Body of pancreas (tissue), 4 donors: Measurements from ENCODE around the gene TMCC3. TPM values are rescaled to one million over a fixed set of nuclear protein-coding genes. Genes with fewer than 3 reads are reported as not detected.
A peak's percentile ranks its signal among the peaks of the same experiment; 100 is the strongest.

ENCODE experiments used
- ATAC-seq: fragments of 150-250 bp; one replicate; pipeline ENCODE4 v1.9.1; 2016
- DNase-seq, 4 donors: peaks; one replicate each; pipeline ENCODE4 v3.0.0-alpha.2; 2019
- H3K27ac ChIP-seq, 4 donors: fragments of 200-600 bp; sonication (generic); 1 replicate in 3 of 4; 2 replicates in 1 of 4; pipeline versions ENCODE4 v1.5.1 to v1.6.1; 2016 to 2019; ENCODE audit warnings: mild to moderate bottlenecking in 1 of 4, mixed read lengths in 1 of 4, moderate library complexity in 1 of 4
- H3K27me3 ChIP-seq, 2 donors: fragments of 200-600 bp; sonication (generic); one replicate each; pipeline ENCODE4 v1.6.0; 2016; ENCODE audit warnings: mild to moderate bottlenecking in 1 of 2
- H3K36me3 ChIP-seq, 2 donors: fragments of 200-600 bp; sonication (generic); replicated peaks in 1 of 2; 2 replicates each; pipeline ENCODE4 v1.5.1; 2016; ENCODE audit warnings: low read depth in 2 of 2; ENCODE audit not compliant: insufficient read depth in 1 of 2
- H3K4me1 ChIP-seq: fragments of 200-600 bp; sonication (generic); one replicate; pipeline ENCODE4 v1.6.0; 2016
- H3K4me3 ChIP-seq, 2 donors: fragments of 200-600 bp; sonication (generic); 1 replicate in 1 of 2; 2 replicates in 1 of 2; pipeline ENCODE4 v1.5.1; 2016 to 2019
- H3K9me3 ChIP-seq, 3 donors: fragments of 200-600 bp; sonication (generic); 1 replicate in 2 of 3; 2 replicates in 1 of 3; pipeline ENCODE4 v1.5.1; 2016
- CTCF ChIP-seq, 7 experiments: fragments of 450-650 bp in 4 of 7; fragments of 200-600 bp in 3 of 7; sonication (generic) in 3 of 7; IDR thresholded peaks; one replicate each; pipeline ENCODE4 v1.5.1; 2016 to 2019; ENCODE audit warnings: antibody characterized with exemption in 7 of 7
- POLR2A ChIP-seq, 3 donors: fragments of 450-650 bp; IDR thresholded peaks; one replicate each; pipeline ENCODE4 v1.6.1; 2016; ENCODE audit warnings: antibody characterized with exemption in 3 of 3, mild to moderate bottlenecking in 2 of 3
- WGBS, 2 donors: methylation state at CpG; one replicate each; pipeline ENCODE4 v1.1.5; 2017; 5-methylcytosine and 5-hydroxymethylcytosine counted together
- intact Hi-C: fragments of 100-400 bp; cut with DNase I; formaldehyde crosslinking; loops from one replicate; pipeline ENCODE4 v1.15.1; 2023
- total RNA-seq, 2 donors: library from RNA; depleted of rRNA; stranded (reverse); fragments of >200 nt; gene quantifications; one replicate each; pipeline ENCODE4 v1.1.0, GENCODE V29; 2016

Gene TMCC3
- total RNA-seq, 2 donors from 2014 or later = 1.3 to 3.6 TPM

- no peak overlapping the region for H3K4me3 ChIP-seq
- H3K4me1 ChIP-seq = no peaks in the 10 kb centered on the region
- TF ChIP-seq CTCF (IDR thresholded peaks at IDR 0.05) (no peak), POLR2A (IDR thresholded peaks at IDR 0.05) (no peak)
- DNase-seq = no peak
- ATAC-seq = no peak
- no peaks in the 10 kb centered on the region for H3K36me3 ChIP-seq
- H3K27ac ChIP-seq = no peak overlapping the region
- no peaks in the 10 kb centered on the region for H3K27me3 ChIP-seq
- no peaks in the 10 kb centered on the region for H3K9me3 ChIP-seq
- 78 to 84% methylated on average over 6 of the region's 6 CpGs for WGBS, 2 donors
- intact Hi-C loops = no loop called here
Observed at GRCh38 chr12:94678849-94679248, 28.5 kb upstream of the TMCC3 start.

- DNase-seq (no peak), ATAC-seq (no peak)
- intact Hi-C loops = no loop called here
- TF ChIP-seq POLR2A (IDR thresholded peaks at IDR 0.05) = no peak
- Histone ChIP-seq H3K4me3 (no peak overlapping the region), H3K4me1 (no peaks in the 10 kb centered on the region), H3K9me3 (no peaks in the 10 kb centered on the region), H3K27me3 (no peaks in the 10 kb centered on the region), H3K36me3 (no peaks in the 10 kb centered on the region), H3K27ac (no peak overlapping the region)
- 66 to 87% methylated on average over 9 of the region's 9 CpGs for WGBS, 2 donors
Observed at GRCh38 chr12:94678379-94678778, 28.0 kb upstream of the TMCC3 start.

- H3K4me3 ChIP-seq = no peak overlapping the region
- no peaks in the 10 kb centered on the region for H3K36me3 ChIP-seq
- intact Hi-C loops = no loop called here
- TF ChIP-seq POLR2A (IDR thresholded peaks at IDR 0.05) (no peak), CTCF (IDR thresholded peaks at IDR 0.05) (no peak)
- DNase-seq = no peak
- no peak for ATAC-seq
- H3K9me3 ChIP-seq = no peaks in the 10 kb centered on the region
- no peaks in the 10 kb centered on the region for H3K4me1 ChIP-seq
- WGBS, 2 donors = 81 to 83% methylated on average over 1 of the region's 1 CpG
- no peak overlapping the region for H3K27ac ChIP-seq
- no peaks in the 10 kb centered on the region for H3K27me3 ChIP-seq
Observed at GRCh38 chr12:94677778-94678177, 27.4 kb upstream of the TMCC3 start.

GRCh38 chr12:94676922-94677321 lies 26.6 kb upstream of the TMCC3 start:
- peak overlapping the region in 1 of 4 donors; percentile 74 for H3K27ac ChIP-seq
- no peaks in the 10 kb centered on the region for H3K36me3 ChIP-seq
- H3K4me3 ChIP-seq = no peak overlapping the region
- DNase-seq (peak in 1 of 4 donors; percentile 44), ATAC-seq (no peak)
- no peaks in the 10 kb centered on the region for H3K27me3 ChIP-seq
- WGBS, 2 donors = 87 to 93% methylated on average over 2 of the region's 2 CpGs
- TF ChIP-seq CTCF (IDR thresholded peaks at IDR 0.05) = no peak
- no peak for TF ChIP-seq POLR2A (IDR thresholded peaks at IDR 0.05)
- intact Hi-C loops = no loop called here
- no peaks in the 10 kb centered on the region for H3K9me3 ChIP-seq
- H3K4me1 ChIP-seq = no peaks in the 10 kb centered on the region

- TF ChIP-seq CTCF (IDR thresholded peaks at IDR 0.05) (no peak), POLR2A (IDR thresholded peaks at IDR 0.05) (peak in 1 of 3 donors; percentile 18)
- Histone ChIP-seq H3K9me3 (no peaks in the 10 kb centered on the region), H3K27me3 (no peaks in the 10 kb centered on the region), H3K4me3 (no peak overlapping the region), H3K27ac (peak overlapping the region in 2 of 4 donors; percentile 40 to 74), H3K36me3 (no peaks in the 10 kb centered on the region), H3K4me1 (no peaks in the 10 kb centered on the region)
- intact Hi-C loops = no loop called here
- WGBS, 2 donors = 69 to 87% methylated on average over 9 of the region's 9 CpGs
- ATAC-seq (peak; percentile 15), DNase-seq (peak in 3 of 4 donors; percentile 22 to 76 (median 30))
Observed at GRCh38 chr12:94676031-94676641, 25.8 kb upstream of the TMCC3 start.
